ENCODE results near the gene ITPKA. TPM values are rescaled to one million over a fixed set of nuclear protein-coding genes. Genes with fewer than 3 reads are reported as not detected.
A peak's percentile ranks its signal among the peaks of the same experiment; 100 is the strongest.

The ITPKA gene
- polyA plus RNA-seq, 2 of the 4 experiments (the other 2 are of a cell fraction): 0.52 to 1.1 TPM

DNA sequence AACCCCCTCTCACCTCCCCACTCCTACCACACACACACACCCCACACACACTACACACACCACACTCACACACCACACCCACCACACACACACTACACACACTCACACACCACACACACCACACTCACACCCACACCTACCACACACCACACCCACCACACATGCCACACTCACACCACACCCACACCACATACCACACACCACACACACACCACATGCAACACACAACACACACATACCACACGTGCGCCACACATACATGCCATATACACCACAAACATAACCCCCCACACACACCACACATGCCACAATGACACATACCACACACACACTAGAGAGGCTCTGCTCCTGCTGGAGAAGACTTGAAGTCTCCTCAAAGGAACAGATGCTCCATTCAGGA, 5.9 kb upstream of the ITPKA start:
- Histone ChIP-seq H3K9me3 (no peaks in the 10 kb centered on the region), H3K4me2 (no peak overlapping the region), H3K27ac (peak overlapping the region in 1 of 2 experiments; percentile 24; a peak in 1 of 6 replicates), H3K4me3 (no peak overlapping the region), H3K4me1 (peaks cover 15% of the 10 kb centered on the region; the same call in 2 of the 3 replicates)
- 95% methylated on average over 2 of the region's 2 CpGs for WGBS (ENCODE audit: missing lambda C conversion rate)
- ChIA-PET CTCF (no interaction called here), POLR2A (no interaction called here)
- no peak for TF ChIP-seq ESRRA (IDR thresholded peaks at IDR 0.05; ENCODE audit: borderline replicate concordance, low read length)
- TF ChIP-seq KDM5A (IDR thresholded peaks at IDR 0.05): no peak
- no peak for TF ChIP-seq EHF (CRISPR knock-in tag; IDR thresholded peaks at IDR 0.05)
- TF ChIP-seq RFX5 (IDR thresholded peaks at IDR 0.05): no peak
- no peak for TF ChIP-seq NR3C1 (IDR thresholded peaks at IDR 0.05)
- TF ChIP-seq RCOR1 (IDR thresholded peaks at IDR 0.05; ENCODE audit: low read depth, low read length): no peak
- TF ChIP-seq SREBF2 (IDR thresholded peaks at IDR 0.05): no peak
- TF ChIP-seq, protein P1, sequence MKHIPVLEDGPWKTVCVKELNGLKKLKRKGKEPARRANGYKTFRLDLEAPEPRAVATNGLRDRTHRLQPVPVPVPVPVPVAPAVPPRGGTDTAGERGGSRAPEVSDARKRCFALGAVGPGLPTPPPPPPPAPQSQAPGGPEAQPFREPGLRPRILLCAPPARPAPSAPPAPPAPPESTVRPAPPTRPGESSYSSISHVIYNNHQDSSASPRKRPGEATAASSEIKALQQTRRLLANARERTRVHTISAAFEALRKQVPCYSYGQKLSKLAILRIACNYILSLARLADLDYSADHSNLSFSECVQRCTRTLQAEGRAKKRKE (CRISPR knock-in tag; IDR thresholded peaks at IDR 0.05; ENCODE audit: low read depth): no peak
- no peak for TF ChIP-seq HOXB13 (CRISPR knock-in tag; IDR thresholded peaks at IDR 0.05; ENCODE audit: low read depth)
- no peak for TF ChIP-seq EHMT2 (IDR thresholded peaks at IDR 0.05; ENCODE audit: low read depth)
- DNase-seq (ENCODE audit: low read depth in 1 of 2, low spot score in 1 of 2) (no peak), ATAC-seq (no peak), FAIRE-seq (no peak)

DNA sequence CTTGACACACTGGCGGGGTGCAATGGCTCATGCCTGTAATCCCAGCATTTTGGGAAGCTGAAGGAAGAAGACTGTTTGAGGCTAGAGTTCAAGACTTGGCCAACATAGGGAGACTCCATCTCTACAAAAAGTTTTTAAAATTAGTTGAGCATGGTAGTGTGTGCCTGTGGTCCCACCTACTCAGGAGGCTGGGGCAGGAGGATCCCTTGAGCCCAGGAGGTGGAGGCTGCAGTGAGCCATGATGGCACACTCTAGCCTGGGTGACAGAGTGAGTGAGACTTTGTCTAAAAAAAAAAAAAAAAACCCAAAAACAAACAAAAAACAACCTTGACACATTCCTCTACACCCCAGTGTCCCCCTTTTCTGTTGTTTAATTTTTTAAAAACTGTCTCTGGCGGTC, 4.0 kb upstream of the ITPKA start:
- Histone ChIP-seq H3K27ac (peak overlapping the region; percentile 42 to 52; a peak in 2 of 6 replicates), H3K4me2 (no peak overlapping the region), H3K9me3 (no peaks in the 10 kb centered on the region), H3K4me3 (no peak overlapping the region), H3K4me1 (peaks cover 16% of the 10 kb centered on the region; the same call in 2 of the 3 replicates)
- DNase-seq (ENCODE audit: low read depth in 1 of 2, low spot score in 1 of 2): no peak
- FAIRE-seq: no peak
- no peak for TF ChIP-seq RARB (CRISPR knock-in tag; IDR thresholded peaks at IDR 0.05)
- TF ChIP-seq CHD4 (IDR thresholded peaks at IDR 0.05; ENCODE audit: borderline replicate concordance): no peak
- no peak for TF ChIP-seq ZNF302 (CRISPR knock-in tag; IDR thresholded peaks at IDR 0.05)
- TF ChIP-seq MAZ (IDR thresholded peaks at IDR 0.05; ENCODE audit: borderline replicate concordance, low read depth, low read length): no peak
- no peak for TF ChIP-seq CEBPB (IDR thresholded peaks at IDR 0.05)
- no peak for TF ChIP-seq POLR2A (IDR thresholded peaks at IDR 0.05; ENCODE audit: low read length)
- no peak for TF ChIP-seq NFE2L2 (conservative IDR thresholded peaks at IDR 0.05; ENCODE audit: low read length)
- TF ChIP-seq, protein P2, sequence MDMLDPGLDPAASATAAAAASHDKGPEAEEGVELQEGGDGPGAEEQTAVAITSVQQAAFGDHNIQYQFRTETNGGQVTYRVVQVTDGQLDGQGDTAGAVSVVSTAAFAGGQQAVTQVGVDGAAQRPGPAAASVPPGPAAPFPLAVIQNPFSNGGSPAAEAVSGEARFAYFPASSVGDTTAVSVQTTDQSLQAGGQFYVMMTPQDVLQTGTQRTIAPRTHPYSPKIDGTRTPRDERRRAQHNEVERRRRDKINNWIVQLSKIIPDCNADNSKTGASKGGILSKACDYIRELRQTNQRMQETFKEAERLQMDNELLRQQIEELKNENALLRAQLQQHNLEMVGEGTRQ (IDR thresholded peaks at IDR 0.05): no peak
- no peak for TF ChIP-seq HDAC2 (IDR thresholded peaks at IDR 0.05)
- TF ChIP-seq PHF8 (IDR thresholded peaks at IDR 0.05; ENCODE audit: borderline replicate concordance, low read depth): no peak
- TF ChIP-seq FOSL2 (IDR thresholded peaks at IDR 0.05): no peak
- TF ChIP-seq FOSL2 (CRISPR knock-in tag; IDR thresholded peaks at IDR 0.05): no peak
- no peak for TF ChIP-seq RAD21 (conservative IDR thresholded peaks at IDR 0.05 in 1 of 2, IDR thresholded peaks at IDR 0.05 in 1 of 2)
- TF ChIP-seq ZFP36 (IDR thresholded peaks at IDR 0.05; ENCODE audit: borderline replicate concordance, partially characterized antibody): no peak
- no peak for TF ChIP-seq CBX8 (IDR thresholded peaks at IDR 0.05)
- no peak for TF ChIP-seq SMC3 (IDR thresholded peaks at IDR 0.05)
- no peak for TF ChIP-seq HEYL (CRISPR knock-in tag; IDR thresholded peaks at IDR 0.05)
- TF ChIP-seq ESRRA (IDR thresholded peaks at IDR 0.05; ENCODE audit: borderline replicate concordance, low read length): no peak
- TF ChIP-seq, protein P3, sequence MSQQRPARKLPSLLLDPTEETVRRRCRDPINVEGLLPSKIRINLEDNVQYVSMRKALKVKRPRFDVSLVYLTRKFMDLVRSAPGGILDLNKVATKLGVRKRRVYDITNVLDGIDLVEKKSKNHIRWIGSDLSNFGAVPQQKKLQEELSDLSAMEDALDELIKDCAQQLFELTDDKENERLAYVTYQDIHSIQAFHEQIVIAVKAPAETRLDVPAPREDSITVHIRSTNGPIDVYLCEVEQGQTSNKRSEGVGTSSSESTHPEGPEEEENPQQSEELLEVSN (IDR thresholded peaks at IDR 0.05; ENCODE audit: borderline replicate concordance, low read depth): no peak
- POLR2A ChIA-PET: no interaction called here
- 95% methylated on average over 2 of the region's 2 CpGs for WGBS (ENCODE audit: missing lambda C conversion rate)
- CTCF ChIA-PET: interaction anchor here (1.2 kb wide), 1 partner anchor 24 kb away, joined by 4 read pairs; no protein-coding TSS in a partner anchor
- ATAC-seq: no peak
